Measurements from ENCODE around the gene NEDD4L.

NEDD4L gene

DNA sequence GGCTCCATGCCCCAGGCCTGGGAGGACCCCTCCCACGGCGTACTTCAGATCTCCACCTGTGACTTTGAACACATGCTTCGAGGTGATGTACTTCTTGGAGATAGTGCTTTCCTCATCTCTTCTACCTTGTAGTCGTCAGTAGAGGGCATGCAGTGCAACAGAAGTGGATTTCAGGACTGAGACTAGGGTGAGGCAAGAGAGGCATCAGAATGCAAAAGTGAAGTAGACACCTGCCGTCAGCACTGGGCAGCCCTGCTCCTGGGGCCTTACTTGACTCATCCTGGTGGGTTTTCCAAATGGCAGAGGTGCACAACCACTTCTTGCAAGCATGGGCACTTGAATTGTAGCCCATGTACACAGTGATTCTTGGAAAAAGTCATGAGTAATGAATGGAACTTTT is 258.8 kb downstream of the NEDD4L start:
- Histone ChIP-seq H2AFZ (ENCODE audit: low read length, unreplicated experiment) (no peak overlapping the region), H3K4me1 (ENCODE audit: control insufficient read depth, insufficient read depth, low read length, unreplicated experiment) (peaks cover 12% of the 10 kb centered on the region), H3K36me3 (ENCODE audit: insufficient read depth, low read length) (peaks cover 4% of the 10 kb centered on the region; the same call in 1 of the 2 replicates), H3K4me3 (ENCODE audit: low read depth, low read length) (no peak overlapping the region), H3K27ac (ENCODE audit: low read depth, low read length) (no peak overlapping the region), H3K27me3 (ENCODE audit: insufficient read depth, low read length) (no peaks in the 10 kb centered on the region), H3K79me2 (ENCODE audit: control insufficient read depth, insufficient read depth, low read length, unreplicated experiment) (no peaks in the 10 kb centered on the region)

GRCh38 chr18:58303363-58303762 is 259.3 kb downstream of the NEDD4L start:
- peaks cover 4% of the 10 kb centered on the region; the same call in 1 of the 2 replicates for H3K36me3 ChIP-seq (ENCODE audit: insufficient read depth, low read length)
- no peak overlapping the region for H3K27ac ChIP-seq (ENCODE audit: low read depth, low read length)
- no peaks in the 10 kb centered on the region for H3K79me2 ChIP-seq (ENCODE audit: control insufficient read depth, insufficient read depth, low read length, unreplicated experiment)
- H2AFZ ChIP-seq (ENCODE audit: low read length, unreplicated experiment), result no peak overlapping the region
- peaks cover 10% of the 10 kb centered on the region for H3K4me1 ChIP-seq (ENCODE audit: control insufficient read depth, insufficient read depth, low read length, unreplicated experiment)
- H3K27me3 ChIP-seq (ENCODE audit: insufficient read depth, low read length), result no peaks in the 10 kb centered on the region
- H3K4me3 ChIP-seq (ENCODE audit: low read depth, low read length), result no peak overlapping the region

GRCh38 chr18:58305792-58306191 is 261.8 kb downstream of the NEDD4L start:
- Histone ChIP-seq H2AFZ (ENCODE audit: low read length, unreplicated experiment) (no peak overlapping the region), H3K27ac (ENCODE audit: low read depth, low read length) (no peak overlapping the region), H3K27me3 (ENCODE audit: insufficient read depth, low read length) (no peaks in the 10 kb centered on the region), H3K36me3 (ENCODE audit: insufficient read depth, low read length) (peaks cover 4% of the 10 kb centered on the region; the same call in 1 of the 2 replicates), H3K79me2 (ENCODE audit: control insufficient read depth, insufficient read depth, low read length, unreplicated experiment) (no peaks in the 10 kb centered on the region), H3K4me1 (ENCODE audit: control insufficient read depth, insufficient read depth, low read length, unreplicated experiment) (no peaks in the 10 kb centered on the region), H3K4me3 (ENCODE audit: low read depth, low read length) (no peak overlapping the region)

DNA sequence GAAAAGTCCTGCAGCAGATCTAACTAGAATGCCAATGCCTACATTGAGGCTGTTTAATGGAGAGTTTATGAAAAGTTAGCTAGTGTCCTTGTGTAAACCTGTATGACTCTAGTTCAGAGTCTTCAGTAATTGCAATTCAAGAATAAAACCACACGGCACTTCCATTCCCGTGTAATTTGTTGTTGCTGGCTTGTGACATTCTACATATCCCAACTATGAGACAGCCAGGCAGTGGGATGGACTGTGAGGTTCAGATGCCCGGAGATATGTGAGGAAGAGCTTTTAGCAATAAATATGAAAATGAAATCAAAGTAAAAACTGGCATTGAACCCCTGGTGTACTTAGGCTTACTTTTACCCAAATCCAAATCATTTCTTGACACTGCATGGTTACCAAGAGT is 263.4 kb downstream of the NEDD4L start:
- no peaks in the 10 kb centered on the region for H3K27me3 ChIP-seq (ENCODE audit: insufficient read depth, low read length)
- peaks cover 4% of the 10 kb centered on the region; the same call in 1 of the 2 replicates for H3K36me3 ChIP-seq (ENCODE audit: insufficient read depth, low read length)
- H3K4me1 ChIP-seq (ENCODE audit: control insufficient read depth, insufficient read depth, low read length, unreplicated experiment), result no peaks in the 10 kb centered on the region
- no peaks in the 10 kb centered on the region for H3K79me2 ChIP-seq (ENCODE audit: control insufficient read depth, insufficient read depth, low read length, unreplicated experiment)
- no peak overlapping the region for H3K27ac ChIP-seq (ENCODE audit: low read depth, low read length)
- no peak overlapping the region for H3K4me3 ChIP-seq (ENCODE audit: low read depth, low read length)
- H2AFZ ChIP-seq (ENCODE audit: low read length, unreplicated experiment), result no peak overlapping the region

GRCh38 chr18:58308463-58308862 is 264.4 kb downstream of the NEDD4L start:
- no peak overlapping the region for H2AFZ ChIP-seq (ENCODE audit: low read length, unreplicated experiment)
- no peaks in the 10 kb centered on the region for H3K4me1 ChIP-seq (ENCODE audit: control insufficient read depth, insufficient read depth, low read length, unreplicated experiment)
- no peak overlapping the region for H3K27ac ChIP-seq (ENCODE audit: low read depth, low read length)
- H3K27me3 ChIP-seq (ENCODE audit: insufficient read depth, low read length), result no peaks in the 10 kb centered on the region
- H3K79me2 ChIP-seq (ENCODE audit: control insufficient read depth, insufficient read depth, low read length, unreplicated experiment), result peaks cover 4% of the 10 kb centered on the region
- no peak overlapping the region for H3K4me3 ChIP-seq (ENCODE audit: low read depth, low read length)
- peaks cover 4% of the 10 kb centered on the region; the same call in 1 of the 2 replicates for H3K36me3 ChIP-seq (ENCODE audit: insufficient read depth, low read length)

DNA sequence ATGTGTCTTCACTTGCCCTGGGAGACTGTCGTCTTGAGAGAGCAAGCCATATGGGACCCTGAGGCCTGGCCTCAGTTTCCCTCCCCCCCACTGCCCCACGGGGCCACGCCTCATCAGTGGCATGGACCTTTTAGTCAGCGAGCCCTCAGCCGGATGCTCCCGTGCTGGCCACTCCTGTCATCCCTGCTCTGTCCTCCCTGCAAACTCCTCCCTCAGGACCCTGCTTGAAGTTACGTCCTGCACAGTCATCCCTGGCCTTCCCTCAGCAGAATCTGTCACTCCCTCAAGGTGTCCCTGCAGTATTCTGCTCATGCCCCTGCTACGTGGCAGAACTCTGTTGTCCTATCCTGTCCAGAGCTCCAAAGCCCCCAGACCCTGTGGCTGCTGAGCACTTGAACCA is 265.1 kb downstream of the NEDD4L start:
- H3K4me1 ChIP-seq (ENCODE audit: control insufficient read depth, insufficient read depth, low read length, unreplicated experiment), result peaks cover 6% of the 10 kb centered on the region

GRCh38 chr18:58309610-58310239 is 265.7 kb downstream of the NEDD4L start:
- H3K4me1 ChIP-seq (ENCODE audit: control insufficient read depth, insufficient read depth, low read length, unreplicated experiment), result peaks cover 10% of the 10 kb centered on the region
- peaks cover 4% of the 10 kb centered on the region for H3K79me2 ChIP-seq (ENCODE audit: control insufficient read depth, insufficient read depth, low read length, unreplicated experiment)
- no peak overlapping the region for H3K27ac ChIP-seq (ENCODE audit: low read depth, low read length)

More for the DNA sequence above, 265.1 kb downstream of the NEDD4L start:
- peaks cover 4% of the 10 kb centered on the region; the same call in 1 of the 2 replicates for H3K36me3 ChIP-seq (ENCODE audit: insufficient read depth, low read length)
- H3K27ac ChIP-seq (ENCODE audit: low read depth, low read length), result no peak overlapping the region
- no peak overlapping the region for H3K4me3 ChIP-seq (ENCODE audit: low read depth, low read length)
- H2AFZ ChIP-seq (ENCODE audit: low read length, unreplicated experiment), result no peak overlapping the region
- no peaks in the 10 kb centered on the region for H3K27me3 ChIP-seq (ENCODE audit: insufficient read depth, low read length)
- H3K79me2 ChIP-seq (ENCODE audit: control insufficient read depth, insufficient read depth, low read length, unreplicated experiment), result peaks cover 4% of the 10 kb centered on the region

GRCh38 chr18:58310517-58310916 is 266.5 kb downstream of the NEDD4L start:
- Histone ChIP-seq H3K27ac (ENCODE audit: low read depth, low read length) (no peak overlapping the region), H3K79me2 (ENCODE audit: control insufficient read depth, insufficient read depth, low read length, unreplicated experiment) (peaks cover 4% of the 10 kb centered on the region), H3K36me3 (ENCODE audit: insufficient read depth, low read length) (peaks cover 4% of the 10 kb centered on the region; the same call in 1 of the 2 replicates), H3K27me3 (ENCODE audit: insufficient read depth, low read length) (no peaks in the 10 kb centered on the region), H2AFZ (ENCODE audit: low read length, unreplicated experiment) (no peak overlapping the region), H3K4me1 (ENCODE audit: control insufficient read depth, insufficient read depth, low read length, unreplicated experiment) (peaks cover 18% of the 10 kb centered on the region), H3K4me3 (ENCODE audit: low read depth, low read length) (no peak overlapping the region)

More at GRCh38 chr18:58309610-58310239, 265.7 kb downstream of the NEDD4L start:
- no peak overlapping the region for H2AFZ ChIP-seq (ENCODE audit: low read length, unreplicated experiment)
- no peak overlapping the region for H3K4me3 ChIP-seq (ENCODE audit: low read depth, low read length)
- H3K27me3 ChIP-seq (ENCODE audit: insufficient read depth, low read length), result no peaks in the 10 kb centered on the region
- H3K36me3 ChIP-seq (ENCODE audit: insufficient read depth, low read length), result peaks cover 4% of the 10 kb centered on the region; the same call in 1 of the 2 replicates

- H3K79me2 ChIP-seq (ENCODE audit: control insufficient read depth, insufficient read depth, low read length, unreplicated experiment), result peaks cover 4% of the 10 kb centered on the region
These were observed 267.4 kb downstream of the NEDD4L start for GRCh38 chr18:58311390-58311789.

DNA sequence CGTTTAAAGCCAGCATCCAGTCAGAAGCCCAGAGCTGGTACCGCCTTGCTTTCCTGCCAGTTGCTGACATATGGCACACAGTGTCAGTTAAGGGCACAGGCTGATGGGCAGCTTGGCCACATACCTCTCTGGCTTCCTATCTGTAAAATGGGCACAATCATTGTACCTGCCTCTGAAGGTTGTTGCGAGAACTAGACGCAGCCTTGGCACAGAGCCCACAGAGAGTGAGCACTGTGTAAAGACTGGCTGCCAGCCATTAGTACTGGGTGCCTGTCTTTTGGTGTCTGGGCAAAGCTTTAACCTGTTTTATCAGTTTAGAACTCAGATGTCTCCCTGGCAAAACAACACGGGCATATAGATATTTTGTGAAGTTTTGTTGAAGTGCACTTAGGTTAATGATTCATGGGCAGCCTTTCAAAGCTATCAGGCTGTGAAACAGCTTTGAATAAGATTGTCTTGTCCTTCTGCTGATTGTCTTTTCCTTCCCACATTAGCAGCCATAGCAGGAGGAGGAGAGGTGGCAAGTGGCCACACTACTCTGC is 269.5 kb downstream of the NEDD4L start:
- Histone ChIP-seq H3K79me2 (ENCODE audit: control insufficient read depth, insufficient read depth, low read length, unreplicated experiment) (peaks cover 4% of the 10 kb centered on the region), H3K4me3 (ENCODE audit: low read depth, low read length) (no peak overlapping the region), H3K27me3 (ENCODE audit: insufficient read depth, low read length) (no peaks in the 10 kb centered on the region), H3K27ac (ENCODE audit: low read depth, low read length) (peak overlapping the region; percentile 26; the same call in 1 of the 2 replicates), H3K4me1 (ENCODE audit: control insufficient read depth, insufficient read depth, low read length, unreplicated experiment) (peaks cover 20% of the 10 kb centered on the region), H3K36me3 (ENCODE audit: insufficient read depth, low read length) (0 out of 2 replicates have a peak, but pooled peaks cover 3% of the 10 kb centered on the region), H2AFZ (ENCODE audit: low read length, unreplicated experiment) (no peak overlapping the region)

More at GRCh38 chr18:58311390-58311789, 267.4 kb downstream of the NEDD4L start:
- H3K27me3 ChIP-seq (ENCODE audit: insufficient read depth, low read length), result no peaks in the 10 kb centered on the region
- peaks cover 20% of the 10 kb centered on the region for H3K4me1 ChIP-seq (ENCODE audit: control insufficient read depth, insufficient read depth, low read length, unreplicated experiment)
- H3K4me3 ChIP-seq (ENCODE audit: low read depth, low read length), result no peak overlapping the region
- no peak overlapping the region for H3K27ac ChIP-seq (ENCODE audit: low read depth, low read length)
- no peak overlapping the region for H2AFZ ChIP-seq (ENCODE audit: low read length, unreplicated experiment)
- no peaks in the 10 kb centered on the region for H3K36me3 ChIP-seq (ENCODE audit: insufficient read depth, low read length)

GRCh38 chr18:58314284-58314683 is 270.3 kb downstream of the NEDD4L start:
- Histone ChIP-seq H3K4me1 (ENCODE audit: control insufficient read depth, insufficient read depth, low read length, unreplicated experiment) (peaks cover 20% of the 10 kb centered on the region), H3K4me3 (ENCODE audit: low read depth, low read length) (no peak overlapping the region), H3K27ac (ENCODE audit: low read depth, low read length) (peak overlapping the region; percentile 64), H3K27me3 (ENCODE audit: insufficient read depth, low read length) (no peaks in the 10 kb centered on the region), H3K36me3 (ENCODE audit: insufficient read depth, low read length) (0 out of 2 replicates have a peak, but pooled peaks cover 3% of the 10 kb centered on the region), H3K79me2 (ENCODE audit: control insufficient read depth, insufficient read depth, low read length, unreplicated experiment) (peaks cover 4% of the 10 kb centered on the region), H2AFZ (ENCODE audit: low read length, unreplicated experiment) (no peak overlapping the region)
